Stimulated activated naive CD8-positive, alpha-beta T cell treated with anti-CD3 and anti-CD28 coated beads, Interleukin-15, amount 100 ng/mL, for 72 hours (primary cell): Measurements from ENCODE around the gene ADAM23.
A peak's percentile ranks its signal among the peaks of the same experiment; 100 is the strongest.
"Not testable (repeated sequence)": the region's sequence is repeated elsewhere in the genome, so short reads cannot be mapped to it uniquely, and the experiment has no call there.

Experiments
- ATAC-seq: fragments of 150-1000 bp; cut with Tn5 transposase; 2 replicates; pipeline ENCODE4 v1.10.0; 2021; ENCODE audit warnings: mild to moderate bottlenecking, moderate library complexity
- DNase-seq, 2 donors: peaks; one replicate each; pipeline ENCODE4 v3.0.0; 2021 to 2022
- H3K27ac Mint-ChIP-seq, 2 donors: one replicate each; pipeline ENCODE4 v1.8.0; 2022; ENCODE audit warnings: mild to moderate bottlenecking in 2 of 2, mixed read lengths in 2 of 2, moderate library complexity in 2 of 2
- H3K27me3 Mint-ChIP-seq: one replicate; pipeline ENCODE4 v1.8.0; 2022; ENCODE audit warnings: mixed read lengths
- H3K4me1 Mint-ChIP-seq: one replicate; pipeline ENCODE4 v1.8.0; 2022; ENCODE audit warnings: mild to moderate bottlenecking, mixed read lengths
- H3K4me3 Mint-ChIP-seq, 2 donors: one replicate each; pipeline ENCODE4 v1.8.0; 2022; ENCODE audit warnings: mild to moderate bottlenecking in 2 of 2, mixed read lengths in 2 of 2, moderate library complexity in 1 of 2
- H3K9me3 Mint-ChIP-seq, 2 donors: one replicate each; pipeline ENCODE4 v1.8.0; 2022; ENCODE audit warnings: mixed read lengths in 2 of 2

The ADAM23 gene

GRCh38 chr2:206442833-206443734, at the start of gene ADAM23:
ADAM23 (plus strand) TSS chr2:206443532; CDS start chr2:206443867, 335 bp downstream.
- DNase-seq (peak; percentile 41), ATAC-seq (peak; percentile 73)
- H3K9me3 Mint-ChIP-seq, result no peaks in the 10 kb centered on the region
- peaks cover 18% of the 10 kb centered on the region for H3K4me1 Mint-ChIP-seq
- peak within 1 kb of the TSS; percentile 80 to 88 for H3K4me3 Mint-ChIP-seq
- H3K27me3 Mint-ChIP-seq, result peaks cover 85% of the 10 kb centered on the region
- H3K27ac Mint-ChIP-seq, result no peak within 1 kb of the TSS

GRCh38 chr2:206396211-206396610, 47.1 kb upstream of the ADAM23 start:
- DNase-seq, result no peak
- Mint-ChIP-seq H3K4me3 (no peak overlapping the region), H3K9me3 (peaks cover 7 to 16% of the 10 kb centered on the region in 2 donors), H3K27ac (no peak overlapping the region), H3K27me3 (no peaks in the 10 kb centered on the region), H3K4me1 (no peaks in the 10 kb centered on the region)
- no peak for ATAC-seq

GRCh38 chr2:206402956-206403569, 40.3 kb upstream of the ADAM23 start:
- not testable (repeated sequence) for DNase-seq, ATAC-seq, H3K4me3 Mint-ChIP-seq, H3K27me3 Mint-ChIP-seq, H3K27ac Mint-ChIP-seq, H3K4me1 Mint-ChIP-seq
- H3K9me3 Mint-ChIP-seq, result peaks cover 9 to 20% of the 10 kb centered on the region in 2 donors

- Mint-ChIP-seq H3K9me3 (peaks cover 0 to 8% of the 10 kb centered on the region in 2 donors), H3K27ac (no peak overlapping the region), H3K27me3 (peaks cover 10% of the 10 kb centered on the region), H3K4me3 (no peak overlapping the region), H3K4me1 (no peaks in the 10 kb centered on the region)
- ATAC-seq (no peak), DNase-seq (no peak)
Observed at GRCh38 chr2:206408323-206409320, 34.7 kb upstream of the ADAM23 start.

GRCh38 chr2:206410714-206411113, 32.6 kb upstream of the ADAM23 start:
- ATAC-seq (no peak), DNase-seq (no peak)
- H3K27me3 Mint-ChIP-seq, result peaks cover 10% of the 10 kb centered on the region
- no peak overlapping the region for H3K4me3 Mint-ChIP-seq
- H3K27ac Mint-ChIP-seq, result no peak overlapping the region
- no peaks in the 10 kb centered on the region for H3K4me1 Mint-ChIP-seq
- peaks cover 0 to 8% of the 10 kb centered on the region in 2 donors for H3K9me3 Mint-ChIP-seq

- no peak overlapping the region for H3K4me3 Mint-ChIP-seq
- ATAC-seq (no peak), DNase-seq (no peak)
- H3K27ac Mint-ChIP-seq, result no peak overlapping the region
- H3K27me3 Mint-ChIP-seq, result no peaks in the 10 kb centered on the region
- H3K9me3 Mint-ChIP-seq, result peaks cover 4 to 12% of the 10 kb centered on the region in 2 donors
- H3K4me1 Mint-ChIP-seq, result no peaks in the 10 kb centered on the region
Observed at GRCh38 chr2:206415618-206416243, 27.6 kb upstream of the ADAM23 start.

GRCh38 chr2:206418968-206419367, 24.4 kb upstream of the ADAM23 start:
- no peak for DNase-seq
- Mint-ChIP-seq H3K9me3 (peaks cover 4 to 20% of the 10 kb centered on the region in 2 donors), H3K27ac (no peak overlapping the region), H3K4me1 (no peaks in the 10 kb centered on the region), H3K27me3 (peaks cover 22% of the 10 kb centered on the region), H3K4me3 (no peak overlapping the region)
- ATAC-seq, result no peak

GRCh38 chr2:206420721-206421120, 22.6 kb upstream of the ADAM23 start:
- Mint-ChIP-seq H3K27me3 (peaks cover 22% of the 10 kb centered on the region), H3K9me3 (peaks cover 4 to 20% of the 10 kb centered on the region in 2 donors), H3K4me3 (no peak overlapping the region), H3K4me1 (no peaks in the 10 kb centered on the region), H3K27ac (no peak overlapping the region)
- ATAC-seq (no peak), DNase-seq (no peak)

- Mint-ChIP-seq H3K4me3 (no peak overlapping the region), H3K9me3 (peaks cover 0 to 20% of the 10 kb centered on the region in 2 donors), H3K27ac (no peak overlapping the region), H3K27me3 (peaks cover 22% of the 10 kb centered on the region), H3K4me1 (no peaks in the 10 kb centered on the region)
- ATAC-seq, result no peak
- no peak for DNase-seq
Observed at GRCh38 chr2:206422493-206422892, 20.8 kb upstream of the ADAM23 start.

- H3K9me3 Mint-ChIP-seq, result peaks cover 0 to 20% of the 10 kb centered on the region in 2 donors
- H3K4me1 Mint-ChIP-seq, result no peaks in the 10 kb centered on the region
- no peak overlapping the region for H3K4me3 Mint-ChIP-seq
- ATAC-seq (no peak), DNase-seq (no peak)
- peaks cover 22% of the 10 kb centered on the region for H3K27me3 Mint-ChIP-seq
- H3K27ac Mint-ChIP-seq, result no peak overlapping the region
Observed at GRCh38 chr2:206423147-206423546, 20.2 kb upstream of the ADAM23 start.

GRCh38 chr2:206424134-206424533, 19.2 kb upstream of the ADAM23 start:
- peaks cover 22% of the 10 kb centered on the region for H3K27me3 Mint-ChIP-seq

GRCh38 chr2:206428783-206429182, 14.5 kb upstream of the ADAM23 start:
- H3K27me3 Mint-ChIP-seq, result no peaks in the 10 kb centered on the region
- H3K4me3 Mint-ChIP-seq, result no peak overlapping the region
- H3K4me1 Mint-ChIP-seq, result no peaks in the 10 kb centered on the region
- DNase-seq, result no peak
- no peaks in the 10 kb centered on the region for H3K9me3 Mint-ChIP-seq
- H3K27ac Mint-ChIP-seq, result no peak overlapping the region
- no peak for ATAC-seq

More at GRCh38 chr2:206424134-206424533, 19.2 kb upstream of the ADAM23 start:
- DNase-seq, result no peak
- ATAC-seq, result no peak
- Mint-ChIP-seq H3K4me3 (no peak overlapping the region), H3K9me3 (peaks cover 0 to 19% of the 10 kb centered on the region in 2 donors), H3K4me1 (no peaks in the 10 kb centered on the region), H3K27ac (no peak overlapping the region)

GRCh38 chr2:206430452-206430851, 12.9 kb upstream of the ADAM23 start:
- DNase-seq, result no peak
- Mint-ChIP-seq H3K27ac (no peak overlapping the region), H3K4me1 (no peaks in the 10 kb centered on the region), H3K4me3 (no peak overlapping the region), H3K9me3 (no peaks in the 10 kb centered on the region), H3K27me3 (peaks cover 11% of the 10 kb centered on the region)
- no peak for ATAC-seq

- H3K4me1 Mint-ChIP-seq, result no peaks in the 10 kb centered on the region
- H3K4me3 Mint-ChIP-seq, result no peak overlapping the region
- H3K9me3 Mint-ChIP-seq, result no peaks in the 10 kb centered on the region
- H3K27me3 Mint-ChIP-seq, result peaks cover 11% of the 10 kb centered on the region
- no peak overlapping the region for H3K27ac Mint-ChIP-seq
- ATAC-seq (no peak), DNase-seq (no peak)
Observed at GRCh38 chr2:206431439-206431838, 11.9 kb upstream of the ADAM23 start.
